Hematopoietic multipotent progenitor cell treated with erythropoietin and hydrocortisone succinate and interleukin-3 and kit ligand, for 8 days (in vitro differentiated cells): ENCODE measurements around the gene TMEM45B.
"Not testable (repeated sequence)": the region's sequence is repeated elsewhere in the genome, so short reads cannot be mapped to it uniquely, and the experiment has no call there.

Experiments used
- DNase-seq: peaks from one replicate; pipeline ENCODE4 v3.0.0-alpha.2; 2015

Gene TMEM45B

GRCh38 chr11:129813231-129813791, 2.3 kb upstream of the TMEM45B start:
- no peak for DNase-seq

- no peak for DNase-seq
Observed at GRCh38 chr11:129814244-129815014, 1.2 kb upstream of the TMEM45B start.

GRCh38 chr11:129817534-129818051, 1.9 kb downstream of the TMEM45B start:
- DNase-seq = no peak

- DNase-seq = not testable (repeated sequence)
Observed at GRCh38 chr11:129818236-129818635, 2.6 kb downstream of the TMEM45B start.

GRCh38 chr11:129819237-129819636, 3.6 kb downstream of the TMEM45B start:
- no peak for DNase-seq

GRCh38 chr11:129820228-129820627, 4.6 kb downstream of the TMEM45B start:
- DNase-seq = not testable (repeated sequence)

GRCh38 chr11:129823281-129823680, 7.6 kb downstream of the TMEM45B start:
- DNase-seq = not testable (repeated sequence)

GRCh38 chr11:129823799-129824198, 8.2 kb downstream of the TMEM45B start:
- DNase-seq = not testable (repeated sequence)

- DNase-seq = no peak
Observed at GRCh38 chr11:129825380-129825779, 9.7 kb downstream of the TMEM45B start.

GRCh38 chr11:129828301-129828836, 12.7 kb downstream of the TMEM45B start:
- no peak for DNase-seq

- DNase-seq = not testable (repeated sequence)
Observed at GRCh38 chr11:129829497-129829896, 13.8 kb downstream of the TMEM45B start.

GRCh38 chr11:129831227-129831626, 15.6 kb downstream of the TMEM45B start:
- DNase-seq = not testable (repeated sequence)

GRCh38 chr11:129833260-129833659, 17.6 kb downstream of the TMEM45B start:
- DNase-seq = not testable (repeated sequence)

- DNase-seq = not testable (repeated sequence)
Observed at GRCh38 chr11:129836423-129836891, 20.8 kb downstream of the TMEM45B start.

- DNase-seq = no peak
Observed at GRCh38 chr11:129836979-129837378, 21.3 kb downstream of the TMEM45B start.

GRCh38 chr11:129840236-129840635, 24.6 kb downstream of the TMEM45B start:
- DNase-seq = no peak

GRCh38 chr11:129842138-129842537, 26.5 kb downstream of the TMEM45B start:
- no peak for DNase-seq

- DNase-seq = peak; percentile 6
Observed at GRCh38 chr11:129846508-129847335, 31.1 kb downstream of the TMEM45B start.

- DNase-seq = not testable (repeated sequence)
Observed at GRCh38 chr11:129847361-129847760, 31.7 kb downstream of the TMEM45B start.

GRCh38 chr11:129849447-129850130, 33.9 kb downstream of the TMEM45B start:
- no peak for DNase-seq

GRCh38 chr11:129852125-129852740, 36.6 kb downstream of the TMEM45B start:
- DNase-seq = no peak
